DMS114 treated with DMSO at 0.1 percent for 48 hours (cell line): Measurements from ENCODE around the gene ZSCAN22.
"Not testable (repeated sequence)": the region's sequence is repeated elsewhere in the genome, so short reads cannot be mapped to it uniquely, and the experiment has no call there.

Experiments used
- DNase-seq: peaks from one replicate; lab custom pipeline; 2025; ENCODE audit not compliant: unreplicated experiment; lab: John Stamatoyannopoulos, UW

The ZSCAN22 gene

DNA sequence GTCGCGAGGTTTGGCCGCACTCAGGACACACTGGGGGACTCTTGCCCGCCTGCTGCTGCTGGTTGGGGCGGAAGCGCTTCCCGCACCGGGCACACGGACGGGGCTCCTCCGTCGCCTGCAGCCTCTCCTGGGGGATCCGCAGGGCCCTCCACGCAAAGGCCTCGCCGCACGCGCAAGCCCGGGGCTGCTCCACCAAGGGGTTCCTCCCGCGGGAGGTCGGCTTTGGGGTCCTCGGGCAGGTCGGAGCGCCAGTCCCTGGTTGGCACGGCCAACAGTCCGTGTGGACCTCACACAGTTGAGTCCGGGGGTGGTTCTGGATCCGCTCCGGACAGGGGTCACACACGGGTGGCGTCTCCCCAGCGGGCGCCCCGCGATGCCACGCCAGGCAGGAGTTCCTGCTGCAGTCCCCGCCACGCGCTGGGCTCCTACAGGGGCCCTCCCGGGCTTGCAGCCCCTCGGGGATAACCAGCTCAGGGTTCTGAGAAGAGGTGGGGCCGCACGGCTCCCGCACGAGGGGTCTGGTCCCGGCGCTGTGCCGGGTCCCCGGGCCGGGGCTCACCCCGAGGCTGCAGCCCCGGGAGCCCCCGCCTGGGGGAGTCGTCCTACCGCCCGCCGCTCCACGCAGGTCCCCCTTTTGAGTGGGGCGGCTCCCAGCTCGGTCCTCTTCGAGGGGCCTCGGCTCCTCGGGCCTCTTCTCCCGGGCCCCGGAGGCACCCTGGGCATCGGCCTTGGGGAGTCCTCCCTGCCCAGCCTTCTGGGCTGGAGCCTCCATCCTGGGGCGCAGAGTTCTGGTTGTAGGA lies 42.0 kb downstream of the ZSCAN22 start:
- DNase-seq: no peak

DNA sequence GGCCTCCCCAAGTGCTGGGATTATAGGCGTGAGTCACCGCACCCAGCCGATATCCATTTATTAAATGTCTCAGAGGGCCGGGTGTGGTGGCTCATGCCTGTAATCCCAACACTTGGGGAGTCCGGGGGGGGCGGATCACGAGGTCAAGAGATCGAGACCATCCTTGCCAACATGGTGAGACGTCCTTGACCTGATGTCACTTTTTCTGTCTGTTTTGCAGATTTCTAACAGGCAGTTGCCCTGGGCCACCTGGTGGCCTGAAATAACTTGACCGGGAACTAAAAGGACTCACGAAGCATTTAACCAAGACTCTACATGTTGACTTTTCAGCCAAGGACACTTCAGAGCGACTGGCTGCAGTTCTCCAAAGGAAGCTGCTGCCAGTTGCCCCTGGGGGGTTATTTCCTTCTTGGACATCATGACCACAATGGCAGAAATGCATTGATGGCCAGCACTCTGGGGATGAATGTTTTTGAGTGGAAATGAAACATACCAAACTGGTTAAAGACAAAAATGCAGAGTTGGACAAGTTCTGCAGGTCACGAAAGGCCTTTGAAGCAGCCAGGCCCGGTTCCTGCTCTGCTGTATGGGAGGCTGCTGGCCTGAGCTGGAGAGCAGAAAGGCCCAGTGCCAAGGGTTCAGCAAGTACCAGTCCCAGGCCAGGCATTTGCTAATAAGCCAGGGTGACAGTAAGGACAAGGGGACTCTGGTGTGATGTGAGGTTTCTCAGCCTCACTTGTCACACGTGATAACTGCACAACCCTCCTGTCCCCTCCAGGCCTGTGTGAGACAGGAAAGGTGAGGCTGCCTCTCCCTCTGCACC lies 45.7 kb downstream of the ZSCAN22 start:
- DNase-seq: no peak

DNA sequence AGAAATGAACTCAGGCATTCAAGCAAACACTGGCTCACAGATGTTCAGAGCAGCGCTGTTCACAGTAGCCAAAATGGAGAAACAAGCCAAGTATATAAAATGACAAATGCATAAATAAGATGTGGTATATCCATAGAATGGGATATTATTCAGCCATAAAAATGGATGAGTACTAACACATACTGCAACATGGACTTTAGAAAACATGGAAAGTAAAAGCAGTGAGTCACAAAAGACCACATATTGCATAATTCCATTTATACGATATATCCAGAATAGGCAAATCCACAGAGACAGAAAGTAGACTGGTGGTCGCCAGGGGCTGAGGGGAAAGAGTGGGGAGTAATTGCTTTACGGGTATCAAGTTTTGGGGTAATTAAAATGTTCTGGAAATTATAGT lies 47.4 kb downstream of the ZSCAN22 start:
- no peak for DNase-seq

DNA sequence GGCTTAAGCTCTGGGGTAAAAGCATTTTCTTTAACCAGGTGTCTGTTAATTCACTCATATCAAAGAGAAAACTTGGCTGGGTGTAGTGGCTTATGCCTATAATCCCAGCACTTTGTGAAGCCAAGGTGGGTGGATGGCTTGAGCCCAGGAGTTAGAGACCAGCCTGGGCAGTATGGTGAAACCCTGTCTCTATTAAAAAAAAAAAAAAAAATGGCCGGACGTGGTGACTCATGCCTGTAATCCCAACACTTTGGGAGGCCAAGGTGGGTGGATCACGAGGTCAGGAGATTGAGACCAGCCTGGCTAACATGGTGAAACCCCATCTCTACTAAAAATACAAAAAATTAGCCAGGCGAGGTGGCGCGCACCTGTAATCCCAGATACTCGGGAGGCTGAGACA lies 49.9 kb downstream of the ZSCAN22 start:
- DNase-seq: not testable (repeated sequence)

DNA sequence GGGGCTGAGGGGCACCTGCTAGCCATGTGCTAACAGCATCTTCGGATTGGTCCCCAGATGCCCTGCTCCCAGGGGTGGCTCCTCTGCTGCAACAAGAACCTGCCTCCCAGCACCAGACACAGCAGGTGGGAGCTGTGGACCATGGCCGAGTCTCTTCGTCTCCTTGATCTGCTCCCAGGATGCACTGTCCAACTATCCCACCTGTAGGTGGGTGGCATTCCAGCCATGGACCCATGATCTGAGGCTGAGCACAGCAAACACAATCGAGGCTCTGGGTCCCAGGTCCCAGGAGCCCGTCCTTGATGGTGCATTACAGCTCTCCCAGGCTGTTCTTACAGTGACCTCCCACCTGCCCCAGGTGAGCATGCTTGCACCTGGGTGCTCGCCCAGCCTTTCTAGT lies 52.5 kb downstream of the ZSCAN22 start:
- no peak for DNase-seq

DNA sequence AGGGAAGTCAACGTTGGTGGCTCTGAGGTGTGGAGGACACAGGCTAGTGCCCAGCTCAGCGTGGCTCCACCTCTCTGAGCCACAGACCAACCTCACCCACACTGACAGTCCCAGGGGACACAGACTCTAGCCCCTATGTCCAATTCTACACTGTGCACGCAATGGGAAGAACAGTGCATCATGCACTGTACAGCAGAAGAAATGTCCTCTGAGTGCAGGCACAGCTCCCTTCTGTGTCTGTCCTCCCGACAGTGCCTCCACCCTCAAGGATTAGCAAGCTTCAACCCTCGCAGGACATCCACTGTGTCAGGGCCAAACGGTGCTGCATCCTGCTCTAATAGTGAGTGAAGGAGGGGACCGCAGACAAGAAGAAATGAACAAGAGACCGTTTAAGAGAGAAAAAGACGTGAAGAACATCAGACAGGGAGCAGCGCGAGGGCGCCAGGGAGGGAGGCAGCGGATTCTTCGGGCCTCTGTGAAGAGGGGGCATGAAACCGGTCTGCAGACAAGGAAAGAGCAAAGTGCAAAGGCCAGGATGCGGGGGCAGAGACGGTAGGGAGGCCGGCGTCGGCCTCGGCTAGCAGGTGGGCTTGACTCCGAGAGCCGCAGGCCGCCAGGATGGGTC lies 53.4 kb downstream of the ZSCAN22 start:
- DNase-seq: no peak

DNA sequence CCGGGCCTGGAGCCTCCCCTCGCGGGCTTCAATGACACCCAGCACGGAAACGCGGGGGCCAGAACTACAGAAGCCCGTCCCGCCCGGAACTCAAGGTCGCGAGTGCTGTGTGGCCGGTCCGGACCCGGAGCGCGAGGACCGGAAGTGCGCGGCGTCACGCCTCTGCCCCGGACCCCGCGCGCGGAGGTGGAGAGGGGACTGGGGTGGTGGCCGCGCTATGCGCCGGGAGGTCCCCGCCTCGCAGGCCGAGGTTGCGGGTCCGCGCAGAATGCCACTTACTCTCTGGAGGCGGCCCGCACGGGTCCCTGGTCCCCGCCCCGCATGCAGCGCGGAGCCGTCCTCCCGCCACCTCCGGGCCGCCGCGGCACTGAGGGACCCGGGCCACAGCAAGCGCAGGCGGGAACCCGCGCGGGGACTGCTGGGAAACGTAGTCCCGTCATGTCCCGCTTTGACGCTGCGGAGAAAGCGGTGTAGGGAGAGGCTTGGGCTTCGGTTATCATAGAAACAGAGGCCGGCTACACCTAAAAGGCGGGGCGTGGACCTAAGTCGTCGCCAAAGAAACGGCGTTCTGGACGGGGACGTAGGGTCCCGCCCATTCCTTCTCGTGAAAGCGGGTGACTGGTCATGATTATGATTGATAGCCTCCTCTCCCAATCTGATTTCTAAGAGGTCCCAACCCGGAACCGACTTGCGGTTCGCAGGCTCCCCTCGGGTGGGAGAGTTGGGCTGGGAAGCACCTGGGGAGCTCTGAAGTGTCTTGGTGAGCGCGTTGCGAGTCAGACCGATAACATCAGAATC lies 54.1 kb downstream of the ZSCAN22 start, which contains the start of gene ZNF837:
Gene ZNF837, minus strand, starts transcription at position 369 of the 798 bp plus-strand sequence. CDS start 11,698 bp downstream, outside the sequence.
- peak; percentile 99 for DNase-seq

DNA sequence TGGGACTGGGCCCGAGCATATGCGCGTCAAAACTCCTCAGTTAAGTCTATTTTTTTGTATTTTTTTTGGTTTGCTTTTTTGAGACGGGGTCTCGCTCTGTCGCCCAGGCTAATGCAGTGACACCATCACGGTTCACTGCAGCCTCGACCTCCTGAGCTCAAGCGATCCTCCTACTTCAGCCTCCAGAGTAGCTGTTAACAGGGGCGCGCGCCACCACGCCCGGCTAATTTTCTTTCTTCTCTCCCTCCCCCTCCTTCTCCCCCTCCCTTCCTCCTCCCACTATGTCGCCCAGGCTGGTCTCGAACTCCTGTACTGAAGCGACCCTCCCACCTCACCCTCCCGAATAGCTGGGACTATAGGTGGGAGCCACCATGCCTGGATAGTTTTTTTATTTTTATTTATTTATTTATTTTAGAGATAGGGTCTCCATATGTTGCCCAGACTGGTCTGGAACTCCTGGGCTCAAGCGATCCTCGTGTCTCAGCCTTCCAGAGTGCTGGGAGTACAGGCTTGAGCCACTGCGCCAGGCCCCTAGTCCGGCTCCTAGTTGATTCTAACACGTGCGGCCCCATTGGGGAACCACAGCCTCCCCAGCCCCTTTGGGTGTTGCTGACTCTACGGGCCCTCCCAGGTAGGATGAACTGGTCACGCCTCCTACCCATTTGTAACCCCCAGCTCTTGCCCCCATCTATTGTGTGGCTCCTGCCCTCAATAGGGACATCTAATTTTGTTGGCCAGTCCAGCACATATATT lies 54.8 kb downstream of the ZSCAN22 start:
- DNase-seq: no peak

DNA sequence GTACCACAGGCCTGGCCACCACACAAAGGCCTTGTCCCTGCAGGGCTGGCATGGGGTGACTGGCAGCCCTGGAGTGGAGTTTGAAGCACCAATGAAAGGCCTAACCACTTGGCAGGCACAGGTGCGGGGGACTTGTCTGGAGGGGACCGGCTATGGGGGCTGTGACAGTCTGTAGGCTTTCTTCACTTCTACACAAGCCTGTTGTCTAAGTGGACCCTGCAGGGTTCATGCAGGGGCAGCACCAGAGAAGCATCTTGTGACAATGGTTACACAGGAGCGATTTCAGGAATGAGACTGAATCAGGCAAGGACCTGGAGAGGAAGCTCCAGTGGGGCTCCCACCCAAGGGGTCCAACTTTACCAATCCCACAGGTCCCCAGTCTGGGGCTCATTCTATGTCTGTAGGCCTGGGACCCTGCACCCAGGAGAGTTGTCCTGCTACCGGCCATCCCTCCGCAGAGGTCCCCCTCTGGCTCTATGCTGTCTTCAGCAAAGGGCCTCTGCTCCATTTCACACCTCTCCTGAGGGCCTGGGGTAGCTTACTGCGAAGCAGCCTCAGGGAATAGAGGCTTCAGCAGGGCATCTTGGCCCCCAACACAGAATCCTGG lies 56.3 kb downstream of the ZSCAN22 start:
- DNase-seq: no peak

DNA sequence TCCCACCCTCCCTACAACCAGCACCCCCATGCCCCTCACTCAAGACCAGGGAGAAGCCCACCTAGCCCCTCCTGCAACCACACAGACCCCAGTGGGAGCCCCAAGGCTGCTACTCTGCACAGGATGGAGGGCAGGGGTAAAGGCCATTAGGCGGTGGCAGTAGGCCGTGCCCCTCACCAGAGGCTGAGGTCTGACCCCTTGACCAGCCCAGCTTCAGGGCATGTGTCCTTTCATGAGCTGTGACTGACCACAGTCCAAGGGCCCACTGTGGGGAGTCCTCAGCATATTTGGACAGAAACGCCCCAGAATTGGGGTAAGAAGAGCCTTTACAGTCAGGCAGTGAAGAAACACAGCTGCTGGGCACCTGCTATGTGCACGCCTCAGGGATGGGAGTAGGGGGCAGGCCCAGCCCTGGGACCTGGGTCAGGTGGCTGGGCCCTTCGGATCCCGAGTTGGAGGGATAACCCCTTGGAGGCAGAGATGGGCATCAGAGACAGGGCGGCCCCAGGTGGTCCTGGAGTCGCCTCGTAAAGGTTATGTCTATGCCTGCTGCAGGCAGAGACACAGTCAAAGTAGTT lies 58.6 kb downstream of the ZSCAN22 start:
- no peak for DNase-seq

DNA sequence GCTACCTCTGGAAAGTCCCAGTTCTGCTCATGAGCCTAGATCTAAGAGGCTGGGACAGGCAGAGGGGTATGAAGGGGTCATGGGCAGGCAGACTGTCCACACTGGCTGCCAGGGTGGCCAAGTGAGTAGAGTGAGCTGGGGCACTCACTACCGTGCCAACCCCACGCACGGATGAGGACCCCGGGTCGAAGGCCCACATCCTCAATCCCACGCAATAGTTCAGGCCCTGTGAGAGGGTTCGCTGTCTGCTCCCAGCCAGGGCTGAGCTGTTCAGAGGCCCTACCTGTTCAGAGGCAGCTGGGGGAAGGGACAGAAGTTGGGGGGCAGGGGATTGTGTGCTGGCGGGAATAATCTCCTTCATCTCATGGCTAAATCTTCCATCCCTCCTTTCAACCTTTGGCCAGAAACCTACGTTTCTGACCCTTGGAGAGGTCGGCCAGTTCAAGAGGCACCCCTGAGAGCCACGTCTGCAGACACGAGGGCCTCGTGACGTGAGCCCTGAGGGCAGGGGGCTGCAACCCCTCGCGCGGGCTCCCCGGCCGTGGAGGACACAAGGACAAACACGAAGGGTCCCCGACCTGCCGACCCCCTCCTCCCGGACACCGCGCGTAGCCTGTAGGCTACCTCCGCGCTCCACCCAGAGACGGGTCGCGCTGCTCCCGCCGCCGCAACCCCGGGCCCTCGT lies 59.2 kb downstream of the ZSCAN22 start:
- no peak for DNase-seq

DNA sequence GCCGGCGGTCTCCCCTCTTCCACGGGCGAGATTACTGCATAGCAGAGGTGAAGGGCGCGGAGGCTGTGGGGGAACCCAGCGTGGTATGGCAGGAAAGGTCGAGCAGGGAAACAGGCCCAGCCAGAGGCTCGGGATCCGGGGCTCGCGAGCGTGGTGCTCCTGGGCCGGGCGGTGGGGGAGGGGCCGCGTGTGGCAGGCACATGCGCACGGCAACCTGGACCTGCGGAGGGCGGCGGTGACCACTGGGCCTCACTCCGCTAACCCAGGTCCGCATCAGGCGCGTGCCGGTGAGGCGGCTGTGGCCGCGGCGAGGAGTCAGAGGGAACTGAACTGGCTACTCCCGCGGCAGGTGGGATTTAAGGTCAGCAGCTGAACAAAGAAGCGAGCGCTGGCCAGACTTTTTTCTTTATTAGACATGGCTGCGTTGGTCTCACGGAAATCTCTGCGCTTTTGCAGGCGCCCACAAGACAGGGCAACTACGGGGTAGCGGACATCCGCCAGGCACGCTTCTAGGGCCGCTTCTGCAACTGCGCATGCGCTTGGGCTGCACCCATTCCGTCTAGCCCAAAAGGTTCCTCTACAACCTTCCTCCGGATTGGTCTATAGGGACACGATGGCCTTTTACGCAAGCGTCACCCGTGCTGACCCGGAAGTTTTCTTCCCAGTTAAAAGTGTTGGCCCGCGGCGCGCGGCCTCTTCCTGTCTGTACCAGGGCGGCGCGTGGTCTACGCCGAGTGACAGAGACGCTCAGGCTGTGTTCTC lies 60.0 kb downstream of the ZSCAN22 start, which contains the start of gene RPS5:
Gene RPS5, plus strand, starts transcription at position 694 of the 762 bp plus-strand sequence. CDS start 869 bp downstream, outside the sequence.
- peak; percentile 98 for DNase-seq

DNA sequence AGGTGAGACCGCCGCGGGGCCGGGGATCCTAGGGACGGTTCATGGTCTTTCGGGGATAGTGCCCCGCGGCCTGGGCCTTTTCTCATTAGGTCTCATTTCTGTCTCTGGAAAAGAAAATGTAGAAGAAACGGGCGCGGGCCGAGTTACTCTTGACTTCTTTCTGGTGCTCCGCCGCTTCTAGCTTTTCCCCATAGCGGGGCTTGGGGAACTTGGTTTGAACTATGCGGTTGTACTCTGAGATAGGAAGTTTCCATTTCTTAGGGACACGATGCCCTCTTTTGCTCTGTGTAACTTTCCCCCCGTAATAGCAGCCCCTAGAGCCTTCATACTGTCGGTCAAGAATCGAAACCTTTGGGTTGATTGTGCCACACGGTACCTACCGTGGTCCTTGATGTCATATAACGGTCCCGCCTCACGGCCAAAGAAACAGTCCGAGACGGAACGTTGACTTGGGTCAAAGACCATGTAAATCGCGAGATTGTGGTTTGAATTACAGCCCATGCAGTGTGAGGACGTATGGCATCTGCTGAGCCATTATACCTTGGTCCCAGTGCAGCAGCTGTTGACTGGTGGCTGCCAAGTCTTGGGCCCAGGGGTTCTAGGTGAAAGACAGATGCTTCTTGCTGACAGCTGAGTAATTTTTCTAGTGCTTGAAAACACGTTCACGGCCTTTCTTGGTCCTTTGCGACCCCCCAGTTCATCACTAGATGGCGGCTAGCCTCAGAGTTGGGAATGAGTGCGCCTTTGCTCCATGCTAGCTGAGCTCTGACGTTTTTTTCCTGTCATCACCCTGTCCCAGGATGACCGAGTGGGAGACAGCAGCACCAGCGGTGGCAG lies 60.8 kb downstream of the ZSCAN22 start:
- no peak for DNase-seq

DNA sequence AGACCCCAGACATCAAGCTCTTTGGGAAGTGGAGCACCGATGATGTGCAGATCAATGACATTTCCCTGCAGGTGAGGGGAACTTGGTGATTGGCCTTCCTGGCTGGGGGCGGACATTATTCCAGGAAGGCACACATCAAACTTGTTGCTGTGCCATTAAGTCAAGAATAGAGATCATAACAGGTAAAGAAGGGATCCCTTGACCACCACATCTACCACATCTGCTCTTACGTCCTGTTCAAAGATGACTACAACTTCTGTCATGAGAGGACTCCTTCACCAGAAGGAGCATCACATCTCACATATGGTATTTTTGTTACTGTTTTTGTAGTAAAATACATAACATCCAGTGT lies 61.4 kb downstream of the ZSCAN22 start:
- DNase-seq: no peak
